GM12878 (cell line): ENCODE measurements around the gene FAM107A. TPM values are rescaled to one million over a fixed set of nuclear protein-coding genes. Genes with fewer than 3 reads are reported as not detected.

Experiments used
- ATAC-seq: fragments of 200-7000 bp; cut with Tn5 transposase; 3 replicates; pipeline ENCODE4 v1.9.1; 2020; ENCODE audit warnings: mild to moderate bottlenecking, moderate library complexity
- BruUV-seq: library from RNA; stranded (reverse); fragments of 400-500 nt; replicated peaks from 2 replicates; lab custom pipeline; 2021; lab: Mats Ljungman, UMichigan
- CTCF ChIA-PET: fragments of 300-600 bp; sonication (Branson Sonifier 250); formaldehyde crosslinking; extraction: SDS; loops from one replicate; lab custom pipeline; 2021; ENCODE audit warnings: inconsistent platforms; lab: Yijun Ruan, JAX
- POLR2A ChIA-PET: fragments of 350-600 bp; formaldehyde crosslinking; extraction: SDS; loops from one replicate; lab custom pipeline; 2021; ENCODE audit warnings: inconsistent platforms; lab: Charles Lee
- RAD21 ChIA-PET: fragments of 300-600 bp; sonication (Branson Sonifier 250); formaldehyde crosslinking; loops from one replicate; lab custom pipeline; 2023; ENCODE audit warnings: antibody characterized with exemption; ENCODE audit not compliant: unreplicated experiment; lab: Charles Lee
- SMC1A ChIA-PET: fragments of 300-600 bp; sonication (Branson Sonifier 250); formaldehyde crosslinking; loops from one replicate; lab custom pipeline; 2023; ENCODE audit not compliant: unreplicated experiment, uncharacterized antibody; lab: Charles Lee
- DNase-seq: peaks from one replicate; pipeline ENCODE4 v3.0.0-alpha.2; 2011; ENCODE audit warnings: low read depth, low spot score
- FAIRE-seq: peaks from 3 replicates; lab custom pipeline; 2011; peaks lifted over from hg19 to GRCh38; lab: Jason Lieb, UNC
- H2AFZ ChIP-seq: 2 replicates; pipeline ENCODE4 v1.6.0; 2011; ENCODE audit warnings: low read depth, low read length, control low read depth; ENCODE audit not compliant: control insufficient read depth
- H3K27ac ChIP-seq: 2 replicates; pipeline ENCODE4 v1.5.1; 2011; ENCODE audit warnings: control low read depth; ENCODE audit not compliant: control insufficient read depth, insufficient read depth
- H3K27me3 ChIP-seq, 2 experiments: replicated peaks in 1 of 2; 2 replicates each; pipeline versions ENCODE4 v1.6.0 to v1.6.1; 2011; ENCODE audit warnings: low read length in 1 of 2; ENCODE audit not compliant: control insufficient read depth in 2 of 2, insufficient read depth in 2 of 2
- H3K36me3 ChIP-seq, 2 experiments: 2 replicates each; pipeline ENCODE4 v1.5.1; 2011; ENCODE audit warnings: low read length in 1 of 2; ENCODE audit not compliant: control insufficient read depth in 2 of 2, insufficient read depth in 2 of 2
- H3K4me1 ChIP-seq: 2 replicates; pipeline ENCODE4 v1.6.1; 2011; ENCODE audit warnings: mild to moderate bottlenecking, low read length, moderate library complexity, mixed read lengths; ENCODE audit not compliant: control insufficient read depth, insufficient read depth
- H3K4me2 ChIP-seq: 2 replicates; pipeline ENCODE4 v1.6.0; 2011; ENCODE audit warnings: control low read depth; ENCODE audit not compliant: control insufficient read depth, insufficient read depth
- H3K4me3 ChIP-seq: fragments of 200-600 bp; sonication (generic); 2 replicates; pipeline ENCODE4 v1.5.1; 2016
- H3K79me2 ChIP-seq: 2 replicates; pipeline ENCODE4 v1.6.0; 2011; ENCODE audit warnings: low read length; ENCODE audit not compliant: control insufficient read depth, insufficient read depth
- H3K9ac ChIP-seq: 2 replicates; pipeline ENCODE4 v1.8.0; 2011; ENCODE audit warnings: low read length, control low read depth, mixed read lengths; ENCODE audit not compliant: control insufficient read depth, insufficient read depth
- H3K9me3 ChIP-seq: replicated peaks from 3 replicates; pipeline ENCODE4 v1.5.1; 2011; ENCODE audit warnings: mild to moderate bottlenecking, low read length; ENCODE audit not compliant: control insufficient read depth, insufficient read depth
- H4K20me1 ChIP-seq: 2 replicates; pipeline ENCODE4 v1.6.0; 2011; ENCODE audit not compliant: control insufficient read depth, insufficient read depth
- BCL3 ChIP-seq: IDR thresholded peaks from 2 replicates; pipeline ENCODE4 v1.6.1; 2011; ENCODE audit warnings: borderline replicate concordance, low read depth, mild to moderate bottlenecking, moderate library complexity, low read length; ENCODE audit not compliant: insufficient read depth, poor library complexity, severe bottlenecking
- IRF4 ChIP-seq: IDR thresholded peaks from 2 replicates; pipeline ENCODE4 v1.6.1; 2011; ENCODE audit warnings: low read depth, low read length
- SPI1 ChIP-seq: IDR thresholded peaks from 2 replicates; pipeline ENCODE4 v1.6.1; 2011; ENCODE audit warnings: low read depth, mild to moderate bottlenecking, low read length, moderate library complexity, borderline replicate concordance; ENCODE audit not compliant: insufficient read depth
- YBX1 ChIP-seq: fragments of 450-650 bp; IDR thresholded peaks from 2 replicates; pipeline ENCODE4 v1.6.1; 2016; ENCODE audit warnings: antibody characterized with exemption
- ZNF24 ChIP-seq: fragments of 450-650 bp; IDR thresholded peaks from 2 replicates; pipeline ENCODE4 v1.6.1; 2017; ENCODE audit warnings: antibody characterized with exemption, mild to moderate bottlenecking
- WGBS: methylation state at CpG from one replicate; pipeline ENCODE4 v1.1.6; 2016; ENCODE audit warnings: low lambda C conversion rate; ENCODE audit not compliant: insufficient replicate concordance, insufficient coverage; ENCODE audit errors: missing lambda C conversion rate; 5-methylcytosine and 5-hydroxymethylcytosine counted together
- in situ Hi-C: fragments of 300-500 bp; cut with MboI; formaldehyde crosslinking; loops from 9 replicates; pipeline ENCODE4 v1.14.3; 2018; ENCODE audit warnings: mixed read lengths
- intact Hi-C: fragments of 100-400 bp; cut with micrococcal nuclease; formaldehyde crosslinking; loops from one replicate; pipeline ENCODE4 v1.14.2; 2022; ENCODE audit not compliant: unreplicated experiment
- polyA plus RNA-seq, 11 experiments: library from polyadenylated mRNA; depleted of rRNA in 4 of 11; unstranded in 6 of 11; stranded (reverse) in 5 of 11; fragments of >200 nt; fragmentation: Nextera tagmentation in 4 of 11; fragmentation: Illumina TruSeq in 1 of 11; extraction: Ambion mirVana in 4 of 11; extraction: Trizol in 1 of 11; gene quantifications; 1 replicate in 1 of 11; 2 replicates in 10 of 11; pipeline versions ENCODE4 v1.2.1 to v1.2.3, GENCODE V29; 2011 to 2016; ENCODE audit warnings: inconsistent platforms in 2 of 11, missing spikeins in 2 of 11, low read depth in 1 of 11
- total RNA-seq, 4 experiments: library from RNA; depleted of rRNA in 3 of 4; stranded (reverse); fragments of >200 nt in 3 of 4; fragmentation: Illumina TruSeq in 1 of 4; extraction: Trizol in 1 of 4; gene quantifications; 2 replicates each; pipeline versions ENCODE4 v1.2.1 to v1.2.3, GENCODE V29; 2013 to 2021

Gene FAM107A
- total and polyA plus RNA-seq, 10 of the 15 experiments (the other 5 are each of a cell fraction or from before 2014, with no cell fraction given): not detected

GRCh38 chr3:58613236-58614132 lies 36.3 kb upstream of the FAM107A start:
- no peak for ATAC-seq

More at GRCh38 chr3:58613236-58614132, 36.3 kb upstream of the FAM107A start:
- RAD21 ChIA-PET: interaction anchor here (1.3 kb wide), 1 partner anchor 17 kb away, joined by 3 read pairs; no protein-coding TSS in a partner anchor
- 39% methylated on average over 7 of the region's 7 CpGs for WGBS
- no peak for TF ChIP-seq BCL3
- no peak for TF ChIP-seq YBX1
- TF ChIP-seq ZNF24: no peak
- no peak for TF ChIP-seq IRF4
- no peak for TF ChIP-seq SPI1
- no TSS peak for BruUV-seq
- FAIRE-seq (no peak), DNase-seq (no peak)
- no peak overlapping the region for H3K27ac ChIP-seq
- H3K4me1 ChIP-seq: peaks cover 5% of the 10 kb centered on the region; the same call in 1 of the 2 replicates
- in situ Hi-C loops: no loop called here
- no peak overlapping the region for H3K9ac ChIP-seq
- SMC1A ChIA-PET: no interaction called here
- CTCF ChIA-PET: interaction anchor here (0.6 to 1.1 kb wide), 2 partner anchors 45 to 289 kb away, joined by 4 read pairs; no protein-coding TSS in a partner anchor
- no peak overlapping the region for H3K4me3 ChIP-seq
- H4K20me1 ChIP-seq: no peaks in the 10 kb centered on the region
- H3K79me2 ChIP-seq: no peaks in the 10 kb centered on the region
- H2AFZ ChIP-seq: no peak overlapping the region
- H3K36me3 ChIP-seq: no peaks in the 10 kb centered on the region
- H3K9me3 ChIP-seq: no peaks in the 10 kb centered on the region
- POLR2A ChIA-PET: no interaction called here
- intact Hi-C loops: no loop called here
- no peak overlapping the region for H3K4me2 ChIP-seq
- no peaks in the 10 kb centered on the region; a peak in 1 of 4 replicates for H3K27me3 ChIP-seq
